Activated CD8-positive, alpha-beta T cell treated with anti-CD3 and anti-CD28 coated beads for 36 hours (primary cell): Measurements from ENCODE around the gene EML5. TPM values are rescaled to one million over a fixed set of nuclear protein-coding genes. Genes with fewer than 3 reads are reported as not detected.

Experiments used
- ATAC-seq: fragments of 200-7000 bp; cut with Tn5 transposase; one replicate; pipeline ENCODE4 v1.10.0; 2021; ENCODE audit warnings: mild to moderate bottlenecking, moderate library complexity
- CTCF ChIA-PET: fragments of 350-600 bp; sonication (Branson Sonifier 250); formaldehyde crosslinking; loops from one replicate; lab custom pipeline; 2021; ENCODE audit warnings: antibody characterized with exemption; lab: Charles Lee
- POLR2A ChIA-PET: fragments of 350-600 bp; sonication (Branson Sonifier 250); formaldehyde crosslinking; loops from one replicate; lab custom pipeline; 2021; ENCODE audit warnings: antibody characterized with exemption; lab: Charles Lee
- DNase-seq: peaks from one replicate; pipeline ENCODE4 v3.0.0-alpha.2; 2020
- H3K27ac Mint-ChIP-seq: one replicate; pipeline ENCODE4 v1.8.0; 2021; ENCODE audit warnings: mild to moderate bottlenecking, mixed read lengths
- H3K27me3 Mint-ChIP-seq: one replicate; pipeline ENCODE4 v1.8.0; 2021; ENCODE audit warnings: mixed read lengths
- H3K36me3 Mint-ChIP-seq: one replicate; pipeline ENCODE4 v1.8.0; 2021; ENCODE audit warnings: low read depth, mixed read lengths
- H3K4me1 Mint-ChIP-seq: one replicate; pipeline ENCODE4 v1.8.0; 2021; ENCODE audit warnings: low read depth, mixed read lengths
- H3K4me3 Mint-ChIP-seq: one replicate; pipeline ENCODE4 v1.8.0; 2021; ENCODE audit warnings: mild to moderate bottlenecking, moderate library complexity, mixed read lengths
- H3K9me3 Mint-ChIP-seq: one replicate; pipeline ENCODE4 v1.8.0; 2021; ENCODE audit warnings: mixed read lengths
- CTCF ChIP-seq: fragments of 200-600 bp; IDR thresholded peaks from one replicate; pipeline ENCODE4 v1.8.0; 2022; ENCODE audit warnings: antibody characterized with exemption, mild to moderate bottlenecking
- intact Hi-C: fragments of 100-400 bp; cut with micrococcal nuclease; formaldehyde crosslinking; loops from one replicate; pipeline ENCODE4 v1.10.0; 2022
- total RNA-seq, 2 experiments: library from RNA; stranded (reverse); gene quantifications; one replicate each; pipeline ENCODE4 v1.2.3, GENCODE V29; 2021

Gene EML5
- total RNA-seq, 2 experiments from 2014 or later = 2.7 to 3.8 TPM

GRCh38 chr14:88590173-88590572 lies 202.6 kb downstream of the EML5 start:
- H3K4me1 Mint-ChIP-seq = no peaks in the 10 kb centered on the region
- CTCF ChIA-PET = no interaction called here
- no peak overlapping the region for H3K27ac Mint-ChIP-seq
- no peak for ATAC-seq
- no peaks in the 10 kb centered on the region for H3K9me3 Mint-ChIP-seq
- POLR2A ChIA-PET = interaction anchor here (0.7 kb wide), 1 partner anchor 557 kb away, joined by 3 read pairs; no protein-coding TSS in a partner anchor
- no peak for TF ChIP-seq CTCF
- no peak for DNase-seq
- intact Hi-C loops = no loop called here
- H3K27me3 Mint-ChIP-seq = no peaks in the 10 kb centered on the region
- peaks cover 34% of the 10 kb centered on the region for H3K36me3 Mint-ChIP-seq
- no peak overlapping the region for H3K4me3 Mint-ChIP-seq

DNA sequence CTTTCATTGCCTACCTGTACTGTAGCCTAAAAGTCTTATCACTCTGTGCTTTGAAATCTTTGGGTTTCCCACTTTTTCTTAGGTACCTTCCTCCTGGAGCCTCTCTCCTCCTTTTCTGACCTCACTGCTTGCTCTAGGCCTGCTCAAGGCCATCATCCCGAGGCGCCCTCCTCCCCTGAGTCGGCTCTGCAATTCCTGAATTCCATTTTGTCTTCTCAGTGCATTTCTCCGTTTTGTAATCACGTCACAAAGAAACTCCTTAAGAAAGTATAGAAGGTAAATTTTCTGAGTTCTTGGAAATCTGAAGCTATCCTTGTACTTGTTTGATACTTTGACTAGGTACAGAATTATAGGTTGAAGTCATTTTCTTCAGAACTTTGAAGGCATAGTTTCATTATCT lies 204.7 kb downstream of the EML5 start:
- H3K27me3 Mint-ChIP-seq = no peaks in the 10 kb centered on the region

DNA sequence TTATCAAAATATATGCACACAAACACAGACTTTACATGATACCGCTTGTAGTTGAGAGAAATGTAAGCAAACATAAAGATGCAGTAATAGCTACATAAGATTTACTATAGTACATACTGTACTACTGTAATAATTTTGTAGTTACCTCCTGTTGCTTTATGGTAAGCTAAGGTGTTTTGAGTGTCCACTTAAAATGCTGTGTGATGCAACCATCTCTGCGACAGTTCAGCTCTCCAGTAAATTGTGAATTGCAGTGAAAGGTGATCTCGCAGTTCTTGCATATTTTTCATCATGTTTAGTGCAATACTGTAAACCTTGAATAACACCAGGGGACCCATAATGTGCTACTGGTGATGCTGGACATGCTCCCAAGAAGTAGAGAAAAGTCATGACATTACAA lies 208.3 kb downstream of the EML5 start:
- no peaks in the 10 kb centered on the region for H3K4me1 Mint-ChIP-seq
- H3K36me3 Mint-ChIP-seq = peaks cover 52% of the 10 kb centered on the region
- no peak overlapping the region for H3K4me3 Mint-ChIP-seq
- intact Hi-C loops = no loop called here
- ATAC-seq = no peak
- H3K9me3 Mint-ChIP-seq = no peaks in the 10 kb centered on the region
- TF ChIP-seq CTCF = no peak
- no peaks in the 10 kb centered on the region for H3K27me3 Mint-ChIP-seq
- ChIA-PET POLR2A (interaction anchor here (1.1 kb wide), 1 partner anchor 11 kb away, joined by 3 read pairs; no protein-coding TSS in a partner anchor), CTCF (interaction anchor here (2.1 kb wide), 1 partner anchor 28 kb away, joined by 5 read pairs; no protein-coding TSS in a partner anchor)
- no peak overlapping the region for H3K27ac Mint-ChIP-seq
- DNase-seq = no peak

More for the DNA sequence above, 204.7 kb downstream of the EML5 start:
- intact Hi-C loops = no loop called here
- no peak overlapping the region for H3K27ac Mint-ChIP-seq
- DNase-seq (no peak), ATAC-seq (no peak)
- no peak overlapping the region for H3K4me3 Mint-ChIP-seq
- no peak for TF ChIP-seq CTCF
- H3K4me1 Mint-ChIP-seq = no peaks in the 10 kb centered on the region
- ChIA-PET POLR2A (no interaction called here), CTCF (no interaction called here)
- H3K9me3 Mint-ChIP-seq = no peaks in the 10 kb centered on the region
- H3K36me3 Mint-ChIP-seq = peaks cover 43% of the 10 kb centered on the region

- ChIA-PET POLR2A (interaction anchor here (0.6 kb wide), 1 partner anchor 641 kb away, joined by 3 read pairs; no protein-coding TSS in a partner anchor), CTCF (no interaction called here)
- H3K27ac Mint-ChIP-seq = no peak overlapping the region
- peaks cover 59% of the 10 kb centered on the region for H3K36me3 Mint-ChIP-seq
- ATAC-seq (no peak), DNase-seq (no peak)
- H3K4me1 Mint-ChIP-seq = no peaks in the 10 kb centered on the region
- H3K4me3 Mint-ChIP-seq = no peak overlapping the region
- no peaks in the 10 kb centered on the region for H3K27me3 Mint-ChIP-seq
- intact Hi-C loops = no loop called here
- no peaks in the 10 kb centered on the region for H3K9me3 Mint-ChIP-seq
- TF ChIP-seq CTCF = no peak
These were observed 216.5 kb downstream of the EML5 start for GRCh38 chr14:88576222-88576621.

DNA sequence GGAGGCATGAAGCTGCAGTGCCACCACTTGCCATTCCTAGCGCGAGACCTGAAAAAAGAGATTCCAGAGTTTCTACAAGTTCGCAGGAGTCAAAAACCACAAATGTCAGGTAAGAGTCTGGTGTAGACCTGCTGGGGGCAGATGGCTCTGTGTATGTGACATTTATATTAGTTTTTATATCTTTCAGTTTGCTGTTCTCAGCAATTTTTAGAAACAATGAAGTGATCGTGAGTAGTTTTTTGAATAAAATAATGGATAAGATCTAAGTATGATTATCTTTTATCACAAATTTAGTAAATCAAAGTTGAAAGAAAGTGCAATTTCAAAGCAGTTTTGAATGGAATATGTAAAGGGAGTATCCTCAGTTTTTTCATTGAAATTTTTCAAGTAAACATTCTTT lies 220.6 kb downstream of the EML5 start:
- Mint-ChIP-seq H3K27ac (no peak overlapping the region), H3K9me3 (no peaks in the 10 kb centered on the region), H3K36me3 (peaks cover 59% of the 10 kb centered on the region), H3K4me1 (no peaks in the 10 kb centered on the region), H3K4me3 (no peak overlapping the region), H3K27me3 (no peaks in the 10 kb centered on the region)
- intact Hi-C loops = no loop called here
- DNase-seq = no peak
- ATAC-seq = no peak
- no peak for TF ChIP-seq CTCF
- ChIA-PET CTCF (no interaction called here), POLR2A (interaction anchor here (1.0 kb wide), 1 partner anchor 9 kb away, joined by 3 read pairs; no protein-coding TSS in a partner anchor)
